ENCODE data around the gene BCKDHA.

The BCKDHA gene

DNA sequence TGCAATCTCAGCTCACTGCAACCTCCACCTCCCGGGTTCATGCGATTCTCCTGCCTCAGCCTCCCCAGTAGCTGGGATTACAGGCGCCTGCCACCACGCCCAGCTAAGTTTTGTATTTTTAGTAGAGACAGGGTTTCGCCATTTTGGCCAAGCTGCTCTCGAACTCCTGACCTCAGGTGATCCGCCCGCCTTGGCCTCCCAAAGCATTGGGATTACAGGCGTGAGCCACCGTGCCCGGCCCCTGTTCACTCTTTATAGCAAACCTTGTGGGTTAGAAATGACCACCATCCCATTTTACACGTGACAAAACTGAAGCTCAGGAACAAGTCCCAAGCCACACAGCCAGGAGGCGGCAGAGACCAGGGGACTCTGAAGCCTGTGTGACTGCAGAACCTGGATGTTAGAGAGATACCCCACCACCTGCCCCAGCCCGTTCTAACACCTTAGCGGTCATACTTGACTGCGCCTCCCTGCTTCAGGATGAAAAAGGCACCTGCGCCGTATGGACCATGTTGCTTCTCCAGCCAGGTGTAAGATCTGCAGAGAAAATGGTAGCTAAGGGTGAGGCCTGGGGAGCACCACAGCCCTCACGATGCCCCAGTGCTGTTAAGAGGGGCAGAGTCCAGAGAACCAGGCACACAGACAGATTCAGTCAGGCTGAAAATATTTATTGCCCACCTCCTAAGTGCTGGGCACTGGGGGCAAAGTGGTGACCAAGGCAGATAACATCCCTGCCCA is 38.5 kb downstream of the BCKDHA start:
- Histone ChIP-seq H3K27me3 (no peaks in the 10 kb centered on the region), H3K27ac (no peak overlapping the region), H3K9me3 (replicated peaks in 1 of 11) (no peaks in the 10 kb centered on the region), H3K36me3 (peaks cover 38 to 64% (median 46%) of the 10 kb centered on the region in 11 experiments), H3K4me2 (no peak overlapping the region), H3K4me1 (peaks cover 25 to 57% (median 43%) of the 10 kb centered on the region in 10 experiments), H3K4me3 (no peak overlapping the region), H4K20me1 (peaks cover 0 to 21% (median 0%) of the 10 kb centered on the region in 11 experiments; a peak in 5 of 22 replicates), H3K9ac (no peak overlapping the region; a peak in 2 of 22 replicates)
- no peak for TF ChIP-seq Cebpa-rat (IDR thresholded peaks at IDR 0.05)

DNA sequence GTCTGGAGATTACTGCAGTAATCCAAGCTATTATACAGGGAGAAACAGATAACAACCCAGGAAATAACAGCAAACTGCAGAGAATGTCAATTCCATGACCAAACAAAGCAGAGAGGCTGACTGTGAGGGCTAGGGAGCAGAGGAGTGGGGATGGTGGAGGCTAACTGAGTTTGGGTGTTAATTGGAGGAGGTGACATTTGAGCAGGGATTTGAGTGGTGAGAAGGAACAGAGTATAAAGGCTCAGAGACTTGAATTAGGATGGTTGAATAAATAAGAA is 39.0 kb downstream of the BCKDHA start:
- no peak overlapping the region for H3K4me2 ChIP-seq
- H3K4me1 ChIP-seq: peaks cover 21 to 52% (median 38%) of the 10 kb centered on the region in 10 experiments
- no peak for TF ChIP-seq Cebpa-rat (IDR thresholded peaks at IDR 0.05)
- H3K9ac ChIP-seq: peak overlapping the region in 1 of 11 experiments; percentile 13; a peak in 2 of 22 replicates
- no peak overlapping the region for H3K4me3 ChIP-seq
- H3K27me3 ChIP-seq: no peaks in the 10 kb centered on the region
- peaks cover 0 to 20% (median 0%) of the 10 kb centered on the region in 11 experiments; a peak in 5 of 22 replicates for H4K20me1 ChIP-seq
- peaks cover 37 to 59% (median 45%) of the 10 kb centered on the region in 11 experiments for H3K36me3 ChIP-seq
- no peaks in the 10 kb centered on the region for H3K9me3 ChIP-seq (replicated peaks in 1 of 11)
- H3K27ac ChIP-seq: no peak overlapping the region

DNA sequence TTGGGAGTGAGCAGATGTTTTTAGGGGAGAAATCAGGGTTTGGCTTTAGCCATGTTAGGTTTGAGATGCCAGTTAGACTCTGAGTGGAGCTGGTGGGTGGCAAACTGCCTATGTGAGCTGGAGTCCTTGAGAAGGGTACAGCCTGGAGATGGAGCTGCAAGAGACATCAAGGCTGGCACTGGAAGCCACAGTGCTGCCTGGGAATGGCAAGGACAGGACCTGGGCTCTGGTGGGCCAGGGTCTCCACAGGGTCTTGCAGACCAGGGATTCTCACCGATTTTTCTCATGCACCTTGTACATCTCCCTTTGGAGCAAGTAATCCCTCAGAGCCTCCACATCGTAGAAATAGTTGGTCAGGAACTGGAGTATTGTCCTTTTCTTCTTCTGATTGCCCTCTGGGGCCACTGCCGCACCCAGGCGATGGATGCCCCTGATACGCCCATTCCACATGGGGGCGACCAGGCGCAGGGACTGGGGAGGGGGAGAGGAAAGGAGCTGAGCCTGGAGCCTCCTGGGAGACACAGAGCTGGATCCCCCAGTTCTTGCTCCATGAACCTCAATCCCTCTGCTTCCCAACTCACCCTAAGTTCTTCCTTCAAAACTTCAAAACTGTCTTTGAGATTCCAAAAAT is 40.4 kb downstream of the BCKDHA start:
- H3K9me3 ChIP-seq (replicated peaks in 1 of 11): no peaks in the 10 kb centered on the region
- H3K27ac ChIP-seq: no peak overlapping the region
- no peak overlapping the region; a peak in 1 of 22 replicates for H3K9ac ChIP-seq
- no peak for TF ChIP-seq Cebpa-rat (IDR thresholded peaks at IDR 0.05)
- H3K4me2 ChIP-seq: peak overlapping the region; percentile 75 to 94 (median 84); a peak in 14 of 22 replicates
- H3K36me3 ChIP-seq: peaks cover 23 to 45% (median 30%) of the 10 kb centered on the region in 11 experiments
- peaks cover 0 to 11% (median 0%) of the 10 kb centered on the region in 11 experiments; a peak in 2 of 22 replicates for H4K20me1 ChIP-seq
- H3K4me3 ChIP-seq: no peak overlapping the region
- no peaks in the 10 kb centered on the region for H3K27me3 ChIP-seq
- peaks cover 26 to 53% (median 43%) of the 10 kb centered on the region in 10 experiments for H3K4me1 ChIP-seq

DNA sequence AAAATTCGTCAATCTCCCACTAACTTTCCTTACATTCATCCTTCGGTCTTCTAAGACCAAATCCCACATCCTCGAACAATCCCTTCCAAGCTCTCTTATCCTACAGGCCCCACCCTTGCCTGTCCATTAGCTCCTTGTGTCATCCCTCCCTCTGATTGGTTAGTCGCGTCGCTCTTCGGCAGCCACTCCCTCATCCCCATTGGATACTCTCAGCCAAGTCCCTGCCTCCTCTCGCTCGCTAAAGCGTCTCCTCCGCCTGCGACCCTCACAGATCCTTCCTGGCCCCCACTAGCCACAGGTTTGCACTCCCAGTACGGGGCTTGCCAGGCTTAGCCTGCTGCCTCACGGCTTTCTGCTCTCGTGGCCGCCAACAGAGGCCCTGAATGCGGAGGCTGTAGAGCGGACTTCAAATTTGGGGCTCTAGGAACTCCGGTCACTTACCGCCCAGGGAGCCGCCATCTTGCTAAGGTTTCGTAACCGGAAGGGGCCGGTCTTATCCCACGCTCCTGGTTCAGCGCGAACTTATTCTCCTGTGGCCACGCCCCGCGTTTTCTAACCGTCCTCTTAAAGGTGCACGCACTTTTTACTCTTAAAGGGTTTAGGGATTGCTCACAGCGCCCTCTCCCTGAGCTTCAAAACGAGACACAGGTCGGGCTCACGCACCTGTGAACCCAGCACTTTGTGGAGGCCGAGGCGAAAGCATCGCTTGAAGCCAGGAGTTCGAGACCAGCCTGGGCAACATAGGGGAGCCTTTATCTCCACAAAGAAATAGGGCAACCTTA is 42.0 kb downstream of the BCKDHA start, which contains the start of gene DMAC2:
Gene DMAC2 (minus strand): TSS at position 472 of the 782 bp plus-strand sequence. CDS start 13 bp downstream, at position 459.
- peak within 1 kb of the TSS; percentile 75 to 94 (median 84) for H3K4me2 ChIP-seq
- H3K4me1 ChIP-seq: peaks cover 24 to 53% (median 42%) of the 10 kb centered on the region in 10 experiments
- peak in 7 of 11 experiments; percentile 32 to 68 (median 64); a peak in 7 of 22 replicates for TF ChIP-seq Cebpa-rat (IDR thresholded peaks at IDR 0.05)
- peaks cover 0 to 8% (median 0%) of the 10 kb centered on the region in 11 experiments; a peak in 2 of 22 replicates for H4K20me1 ChIP-seq
- H3K4me3 ChIP-seq: peak within 1 kb of the TSS; percentile 61 to 83 (median 73)
- H3K27ac ChIP-seq: peak within 1 kb of the TSS; percentile 70 to 96 (median 91)
- H3K36me3 ChIP-seq: peaks cover 17 to 34% (median 24%) of the 10 kb centered on the region in 11 experiments; a peak in 21 of 22 replicates
- peak within 1 kb of the TSS; percentile 80 to 93 (median 89) for H3K9ac ChIP-seq
- no peaks in the 10 kb centered on the region for H3K27me3 ChIP-seq
- no peaks in the 10 kb centered on the region for H3K9me3 ChIP-seq (replicated peaks in 1 of 11)

DNA sequence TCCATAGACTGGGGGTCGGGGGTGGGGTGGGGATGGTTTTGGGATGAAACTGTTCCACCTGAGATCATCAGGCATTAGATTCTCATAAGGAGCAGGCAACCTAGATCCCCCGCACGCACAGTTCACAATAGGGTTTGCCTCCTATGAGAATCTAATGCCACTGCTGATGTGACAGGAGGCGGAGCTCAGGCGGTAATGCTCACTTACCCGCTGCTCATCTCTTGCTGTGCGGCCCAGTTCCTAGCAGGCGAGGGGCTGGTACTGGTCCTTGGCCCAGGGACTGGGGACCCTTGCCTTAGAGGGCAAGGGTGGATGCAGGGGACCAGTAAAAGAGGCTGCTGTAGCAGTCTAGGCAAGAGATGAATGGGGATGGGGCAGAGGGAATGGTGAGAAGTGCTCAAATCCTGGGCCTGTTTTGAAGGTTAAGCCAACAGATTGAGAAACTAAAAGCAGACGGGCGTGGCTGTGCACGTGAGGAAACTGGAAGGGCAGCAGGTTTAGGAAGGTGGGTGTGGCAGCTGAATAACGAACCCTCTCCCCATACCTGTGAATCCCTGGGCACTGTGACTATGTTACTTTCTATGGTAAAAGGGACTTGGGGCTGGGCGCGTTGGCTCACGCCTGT is 43.8 kb downstream of the BCKDHA start:
- Histone ChIP-seq H3K4me3 (no peak overlapping the region), H3K27me3 (no peaks in the 10 kb centered on the region), H3K9ac (no peak overlapping the region), H3K9me3 (replicated peaks in 1 of 11) (no peaks in the 10 kb centered on the region), H3K36me3 (peaks cover 10 to 19% (median 16%) of the 10 kb centered on the region in 11 experiments; a peak in 20 of 22 replicates), H3K4me1 (peaks cover 22 to 42% (median 33%) of the 10 kb centered on the region in 10 experiments), H3K4me2 (no peak overlapping the region), H4K20me1 (peaks cover 0 to 3% (median 0%) of the 10 kb centered on the region in 11 experiments; a peak in 1 of 22 replicates), H3K27ac (no peak overlapping the region)
- TF ChIP-seq Cebpa-rat (IDR thresholded peaks at IDR 0.05): no peak

DNA sequence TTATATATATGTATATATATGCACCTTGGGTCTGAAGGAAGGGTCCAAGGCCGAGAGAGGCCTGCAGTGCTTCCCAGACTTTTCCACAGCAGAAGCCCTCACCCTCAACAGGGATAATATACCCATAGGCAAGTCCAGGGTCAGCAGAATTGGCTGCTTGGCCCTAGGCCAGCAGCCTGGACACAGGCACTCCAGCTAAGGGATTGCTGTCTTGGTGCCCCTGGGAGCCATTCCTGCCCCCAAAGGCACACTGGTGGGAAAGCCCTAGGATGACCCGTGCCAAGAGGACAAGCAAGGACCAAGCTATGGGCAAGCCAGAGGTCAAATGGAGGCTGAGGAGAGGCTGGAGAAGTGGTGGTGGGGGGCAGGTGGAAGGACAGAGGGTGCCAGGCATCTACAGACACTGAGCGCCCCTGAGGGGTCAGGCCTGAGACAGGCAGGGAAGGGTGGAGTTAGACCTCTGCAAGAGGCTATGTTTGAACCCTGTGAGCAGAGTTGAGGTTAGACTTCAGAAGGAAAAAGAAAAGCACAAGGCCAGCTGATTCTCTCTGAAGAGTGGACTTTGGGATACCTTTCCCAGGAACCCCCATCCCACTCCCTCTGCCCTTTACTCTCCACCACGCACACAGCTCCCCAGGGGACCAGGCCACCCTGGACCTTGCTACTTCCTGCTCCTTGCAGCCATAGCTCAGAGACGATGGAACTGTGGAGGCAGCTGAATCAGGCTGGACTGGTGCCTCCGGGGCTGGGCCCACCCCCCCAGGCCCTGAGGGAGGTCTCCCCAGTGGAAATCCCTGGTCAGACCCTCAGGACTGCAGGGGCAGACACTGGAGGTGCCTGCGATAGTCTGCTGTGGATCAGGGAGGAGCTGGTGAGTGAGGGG is 45.1 kb downstream of the BCKDHA start, which contains the start of gene ERICH4:
Gene ERICH4 (plus strand): TSS at position 684 of the 883 bp plus-strand sequence. CDS start 14 bp downstream, at position 698.
- Histone ChIP-seq H3K9ac (peak within 1 kb of the TSS in 2 of 11 experiments; percentile 33 to 47; a peak in 2 of 22 replicates), H3K36me3 (peaks cover 5 to 7% (median 6%) of the 10 kb centered on the region in 11 experiments; a peak in 19 of 22 replicates), H3K4me1 (peaks cover 22 to 41% (median 33%) of the 10 kb centered on the region in 10 experiments), H3K4me2 (peak within 1 kb of the TSS in 7 of 11 experiments; percentile 28 to 66 (median 49); a peak in 14 of 22 replicates), H3K4me3 (no peak within 1 kb of the TSS), H3K27ac (peak within 1 kb of the TSS in 6 of 11 experiments; percentile 2 to 55 (median 42); a peak in 9 of 22 replicates), H3K9me3 (replicated peaks in 1 of 11) (no peaks in the 10 kb centered on the region), H4K20me1 (no peaks in the 10 kb centered on the region), H3K27me3 (no peaks in the 10 kb centered on the region)
- no peak for TF ChIP-seq Cebpa-rat (IDR thresholded peaks at IDR 0.05)

DNA sequence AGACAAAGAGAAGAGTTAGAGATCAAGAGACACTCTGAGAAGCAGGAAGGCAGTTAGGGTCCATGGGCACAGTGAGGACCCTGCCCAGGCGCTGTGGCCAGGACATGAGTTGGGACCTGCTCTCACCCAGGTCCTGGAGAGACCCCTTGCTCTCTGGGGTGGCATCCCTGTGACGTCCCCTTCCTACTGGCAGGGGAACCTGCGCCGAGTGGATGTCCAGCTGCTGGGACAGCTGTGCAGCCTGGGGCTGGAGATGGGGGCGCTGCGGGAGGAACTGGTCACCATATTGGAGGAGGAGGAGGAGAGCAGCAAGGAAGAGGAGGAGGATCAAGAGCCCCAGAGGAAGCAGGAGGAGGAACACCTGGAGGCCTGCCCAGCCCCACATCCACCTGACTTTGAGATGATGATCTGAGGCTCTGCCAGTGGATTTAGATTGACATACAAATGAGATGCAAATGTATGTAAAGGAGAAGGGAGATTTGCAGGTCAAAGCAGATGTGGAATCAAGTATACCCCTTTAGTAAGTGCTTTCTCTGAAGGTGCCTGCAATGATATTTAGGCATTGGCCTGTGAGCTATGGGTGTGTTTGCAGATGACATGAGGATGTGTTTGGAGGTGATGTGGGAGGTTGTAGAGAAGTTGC is 46.3 kb downstream of the BCKDHA start:
- Histone ChIP-seq H4K20me1 (no peaks in the 10 kb centered on the region), H3K4me2 (peak overlapping the region in 5 of 11 experiments; percentile 41 to 66 (median 55); a peak in 8 of 22 replicates), H3K4me3 (no peak overlapping the region), H3K27me3 (no peaks in the 10 kb centered on the region), H3K27ac (peak overlapping the region in 3 of 11 experiments; percentile 41 to 55 (median 44); a peak in 3 of 22 replicates), H3K36me3 (no peaks in the 10 kb centered on the region), H3K4me1 (peaks cover 14 to 33% (median 22%) of the 10 kb centered on the region in 10 experiments), H3K9ac (no peak overlapping the region), H3K9me3 (replicated peaks in 1 of 11) (no peaks in the 10 kb centered on the region)
- TF ChIP-seq Cebpa-rat (IDR thresholded peaks at IDR 0.05): no peak
